Body of pancreas (tissue), 4 donors: ENCODE results near the gene CACNA2D3. TPM values are rescaled to one million over a fixed set of nuclear protein-coding genes. Genes with fewer than 3 reads are reported as not detected.
A peak's percentile ranks its signal among the peaks of the same experiment; 100 is the strongest.

Source experiments
- ATAC-seq: fragments of 150-250 bp; one replicate; pipeline ENCODE4 v1.9.1; 2016
- DNase-seq, 4 donors: peaks; one replicate each; pipeline ENCODE4 v3.0.0-alpha.2; 2019
- H3K27ac ChIP-seq, 4 donors: fragments of 200-600 bp; sonication (generic); 1 replicate in 3 of 4; 2 replicates in 1 of 4; pipeline versions ENCODE4 v1.5.1 to v1.6.1; 2016 to 2019; ENCODE audit warnings: mild to moderate bottlenecking in 1 of 4, mixed read lengths in 1 of 4, moderate library complexity in 1 of 4
- H3K27me3 ChIP-seq, 2 donors: fragments of 200-600 bp; sonication (generic); one replicate each; pipeline ENCODE4 v1.6.0; 2016; ENCODE audit warnings: mild to moderate bottlenecking in 1 of 2
- H3K36me3 ChIP-seq, 2 donors: fragments of 200-600 bp; sonication (generic); replicated peaks in 1 of 2; 2 replicates each; pipeline ENCODE4 v1.5.1; 2016; ENCODE audit warnings: low read depth in 2 of 2; ENCODE audit not compliant: insufficient read depth in 1 of 2
- H3K4me1 ChIP-seq: fragments of 200-600 bp; sonication (generic); one replicate; pipeline ENCODE4 v1.6.0; 2016
- H3K4me3 ChIP-seq, 2 donors: fragments of 200-600 bp; sonication (generic); 1 replicate in 1 of 2; 2 replicates in 1 of 2; pipeline ENCODE4 v1.5.1; 2016 to 2019
- H3K9me3 ChIP-seq, 3 donors: fragments of 200-600 bp; sonication (generic); 1 replicate in 2 of 3; 2 replicates in 1 of 3; pipeline ENCODE4 v1.5.1; 2016
- CTCF ChIP-seq, 7 experiments: fragments of 450-650 bp in 4 of 7; fragments of 200-600 bp in 3 of 7; sonication (generic) in 3 of 7; IDR thresholded peaks; one replicate each; pipeline ENCODE4 v1.5.1; 2016 to 2019; ENCODE audit warnings: antibody characterized with exemption in 7 of 7
- POLR2A ChIP-seq, 3 donors: fragments of 450-650 bp; IDR thresholded peaks; one replicate each; pipeline ENCODE4 v1.6.1; 2016; ENCODE audit warnings: antibody characterized with exemption in 3 of 3, mild to moderate bottlenecking in 2 of 3
- WGBS, 2 donors: methylation state at CpG; one replicate each; pipeline ENCODE4 v1.1.5; 2017; 5-methylcytosine and 5-hydroxymethylcytosine counted together
- intact Hi-C: fragments of 100-400 bp; cut with DNase I; formaldehyde crosslinking; loops from one replicate; pipeline ENCODE4 v1.15.1; 2023
- total RNA-seq, 2 donors: library from RNA; depleted of rRNA; stranded (reverse); fragments of >200 nt; gene quantifications; one replicate each; pipeline ENCODE4 v1.1.0, GENCODE V29; 2016

Gene CACNA2D3
- total RNA-seq, 2 donors from 2014 or later: not detected

GRCh38 chr3:54356261-54357045 lies 234.1 kb downstream of the CACNA2D3 start:
- DNase-seq (peak in 2 of 4 donors; percentile 7 to 17), ATAC-seq (peak; percentile 45)
- Histone ChIP-seq H3K4me1 (peaks cover 6% of the 10 kb centered on the region), H3K27ac (no peak overlapping the region), H3K36me3 (no peaks in the 10 kb centered on the region), H3K4me3 (no peak overlapping the region), H3K9me3 (no peaks in the 10 kb centered on the region), H3K27me3 (no peaks in the 10 kb centered on the region)
- no peak for TF ChIP-seq CTCF (IDR thresholded peaks at IDR 0.05)
- no peak for TF ChIP-seq POLR2A (IDR thresholded peaks at IDR 0.05)
- intact Hi-C loops: no loop called here
- WGBS, 2 donors: 55 to 60% methylated on average over 6 of the region's 6 CpGs

- no peak overlapping the region for H3K4me3 ChIP-seq
- ATAC-seq: no peak
- TF ChIP-seq POLR2A (IDR thresholded peaks at IDR 0.05) (no peak), CTCF (IDR thresholded peaks at IDR 0.05) (no peak)
- no peak overlapping the region for H3K27ac ChIP-seq
- H3K9me3 ChIP-seq: no peaks in the 10 kb centered on the region
- intact Hi-C loops: no loop called here
- H3K36me3 ChIP-seq: no peaks in the 10 kb centered on the region
- DNase-seq: no peak
- H3K27me3 ChIP-seq: peaks cover 0 to 3% of the 10 kb centered on the region in 2 donors
- 67 to 78% methylated on average over 5 of the region's 5 CpGs for WGBS, 2 donors
- H3K4me1 ChIP-seq: peaks cover 6% of the 10 kb centered on the region
Measured at GRCh38 chr3:54357301-54357700, 234.9 kb downstream of the CACNA2D3 start.

- H3K4me1 ChIP-seq: peaks cover 6% of the 10 kb centered on the region
- intact Hi-C loops: no loop called here
- H3K27ac ChIP-seq: no peak overlapping the region
- no peaks in the 10 kb centered on the region for H3K9me3 ChIP-seq
- peaks cover 0 to 6% of the 10 kb centered on the region in 2 donors for H3K27me3 ChIP-seq
- no peaks in the 10 kb centered on the region for H3K36me3 ChIP-seq
- DNase-seq (peak in 2 of 4 donors; percentile 6 to 17), ATAC-seq (no peak)
- TF ChIP-seq POLR2A (IDR thresholded peaks at IDR 0.05) (no peak), CTCF (IDR thresholded peaks at IDR 0.05) (no peak)
- WGBS, 2 donors: 72 to 73% methylated on average over 4 of the region's 4 CpGs
- no peak overlapping the region for H3K4me3 ChIP-seq
Measured at GRCh38 chr3:54358316-54358715, 236.0 kb downstream of the CACNA2D3 start.

GRCh38 chr3:54358969-54359694 lies 236.8 kb downstream of the CACNA2D3 start:
- Histone ChIP-seq H3K4me3 (no peak overlapping the region), H3K36me3 (no peaks in the 10 kb centered on the region), H3K9me3 (no peaks in the 10 kb centered on the region), H3K27me3 (peaks cover 0 to 6% of the 10 kb centered on the region in 2 donors), H3K27ac (no peak overlapping the region), H3K4me1 (peaks cover under 1% of the 10 kb centered on the region)
- intact Hi-C loops: no loop called here
- no peak for ATAC-seq
- DNase-seq: no peak
- 70 to 73% methylated on average over 8 of the region's 8 CpGs for WGBS, 2 donors
- TF ChIP-seq CTCF (IDR thresholded peaks at IDR 0.05): no peak
- no peak for TF ChIP-seq POLR2A (IDR thresholded peaks at IDR 0.05)
